ENCODE measurements around the gene AGAP1.

AGAP1 gene

GRCh38 chr2:235976956-235977355 is 483.1 kb downstream of the AGAP1 start:
- H3K4me3 ChIP-seq (ENCODE audit: low read length) = no peak overlapping the region
- H3K4me2 ChIP-seq (ENCODE audit: low read length) = no peak overlapping the region
- no peaks in the 10 kb centered on the region for H3K9me3 ChIP-seq (replicated peaks; ENCODE audit: low read length)
- no peak overlapping the region for H3K9ac ChIP-seq (ENCODE audit: low read depth, low read length)
- peaks cover 9% of the 10 kb centered on the region for H3K36me3 ChIP-seq (ENCODE audit: insufficient read depth, low read length)
- H3K4me1 ChIP-seq (ENCODE audit: control insufficient read depth, insufficient read depth, low read length) = no peaks in the 10 kb centered on the region
- H3K27me3 ChIP-seq (ENCODE audit: control insufficient read depth, insufficient read depth, low read length) = no peaks in the 10 kb centered on the region

GRCh38 chr2:235977445-235977844 is 483.6 kb downstream of the AGAP1 start:
- no peak overlapping the region for H3K4me3 ChIP-seq (ENCODE audit: low read length)
- H3K4me2 ChIP-seq (ENCODE audit: low read length) = no peak overlapping the region
- H3K4me1 ChIP-seq (ENCODE audit: control insufficient read depth, insufficient read depth, low read length) = no peaks in the 10 kb centered on the region
- H3K27me3 ChIP-seq (ENCODE audit: control insufficient read depth, insufficient read depth, low read length) = no peaks in the 10 kb centered on the region
- peaks cover 9% of the 10 kb centered on the region for H3K36me3 ChIP-seq (ENCODE audit: insufficient read depth, low read length)
- H3K9me3 ChIP-seq (replicated peaks; ENCODE audit: low read length) = no peaks in the 10 kb centered on the region
- no peak overlapping the region for H3K9ac ChIP-seq (ENCODE audit: low read depth, low read length)

GRCh38 chr2:235978022-235978421 is 484.2 kb downstream of the AGAP1 start:
- Histone ChIP-seq H3K9me3 (replicated peaks; ENCODE audit: low read length) (no peaks in the 10 kb centered on the region), H3K4me1 (ENCODE audit: control insufficient read depth, insufficient read depth, low read length) (no peaks in the 10 kb centered on the region), H3K36me3 (ENCODE audit: insufficient read depth, low read length) (peaks cover 9% of the 10 kb centered on the region), H3K9ac (ENCODE audit: low read depth, low read length) (no peak overlapping the region), H3K4me3 (ENCODE audit: low read length) (no peak overlapping the region), H3K4me2 (ENCODE audit: low read length) (no peak overlapping the region), H3K27me3 (ENCODE audit: control insufficient read depth, insufficient read depth, low read length) (no peaks in the 10 kb centered on the region)

- Histone ChIP-seq H3K4me1 (ENCODE audit: control insufficient read depth, insufficient read depth, low read length) (no peaks in the 10 kb centered on the region), H3K27me3 (ENCODE audit: control insufficient read depth, insufficient read depth, low read length) (no peaks in the 10 kb centered on the region), H3K4me2 (ENCODE audit: low read length) (no peak overlapping the region), H3K36me3 (ENCODE audit: insufficient read depth, low read length) (peaks cover 9% of the 10 kb centered on the region), H3K9ac (ENCODE audit: low read depth, low read length) (no peak overlapping the region), H3K4me3 (ENCODE audit: low read length) (no peak overlapping the region), H3K9me3 (replicated peaks; ENCODE audit: low read length) (no peaks in the 10 kb centered on the region)
Observed at GRCh38 chr2:235979037-235979436, 485.2 kb downstream of the AGAP1 start.

- no peaks in the 10 kb centered on the region for H3K9me3 ChIP-seq (replicated peaks; ENCODE audit: low read length)
- peaks cover 9% of the 10 kb centered on the region for H3K36me3 ChIP-seq (ENCODE audit: insufficient read depth, low read length)
- no peak overlapping the region for H3K4me3 ChIP-seq (ENCODE audit: low read length)
- no peak overlapping the region for H3K4me2 ChIP-seq (ENCODE audit: low read length)
- H3K27me3 ChIP-seq (ENCODE audit: control insufficient read depth, insufficient read depth, low read length) = no peaks in the 10 kb centered on the region
- no peaks in the 10 kb centered on the region for H3K4me1 ChIP-seq (ENCODE audit: control insufficient read depth, insufficient read depth, low read length)
- no peak overlapping the region for H3K9ac ChIP-seq (ENCODE audit: low read depth, low read length)
Observed at GRCh38 chr2:235979753-235980435, 486.1 kb downstream of the AGAP1 start.

- Histone ChIP-seq H3K4me2 (ENCODE audit: low read length) (no peak overlapping the region), H3K27me3 (ENCODE audit: control insufficient read depth, insufficient read depth, low read length) (no peaks in the 10 kb centered on the region), H3K36me3 (ENCODE audit: insufficient read depth, low read length) (no peaks in the 10 kb centered on the region), H3K9me3 (replicated peaks; ENCODE audit: low read length) (no peaks in the 10 kb centered on the region), H3K4me3 (ENCODE audit: low read length) (no peak overlapping the region), H3K9ac (ENCODE audit: low read depth, low read length) (no peak overlapping the region), H3K4me1 (ENCODE audit: control insufficient read depth, insufficient read depth, low read length) (peaks cover 8% of the 10 kb centered on the region)
Observed at GRCh38 chr2:235981631-235982030, 487.8 kb downstream of the AGAP1 start.

- H3K9ac ChIP-seq (ENCODE audit: low read depth, low read length) = no peak overlapping the region
- peaks cover 10% of the 10 kb centered on the region for H3K4me1 ChIP-seq (ENCODE audit: control insufficient read depth, insufficient read depth, low read length)
- no peaks in the 10 kb centered on the region for H3K27me3 ChIP-seq (ENCODE audit: control insufficient read depth, insufficient read depth, low read length)
- H3K4me3 ChIP-seq (ENCODE audit: low read length) = no peak overlapping the region
- H3K4me2 ChIP-seq (ENCODE audit: low read length) = no peak overlapping the region
- no peaks in the 10 kb centered on the region for H3K36me3 ChIP-seq (ENCODE audit: insufficient read depth, low read length)
- H3K9me3 ChIP-seq (replicated peaks; ENCODE audit: low read length) = no peaks in the 10 kb centered on the region
Observed at GRCh38 chr2:235983016-235983415, 489.2 kb downstream of the AGAP1 start.

- no peaks in the 10 kb centered on the region for H3K36me3 ChIP-seq (ENCODE audit: insufficient read depth, low read length)
- no peak overlapping the region for H3K4me2 ChIP-seq (ENCODE audit: low read length)
Observed at GRCh38 chr2:235984552-235984951, 490.7 kb downstream of the AGAP1 start.

GRCh38 chr2:235986361-235986760 is 492.5 kb downstream of the AGAP1 start:
- peak overlapping the region; percentile 27 for H3K4me3 ChIP-seq (ENCODE audit: low read length)
- H3K4me2 ChIP-seq (ENCODE audit: low read length) = peak overlapping the region; percentile 25
- peaks cover 10% of the 10 kb centered on the region for H3K4me1 ChIP-seq (ENCODE audit: control insufficient read depth, insufficient read depth, low read length)
- H3K9me3 ChIP-seq (replicated peaks; ENCODE audit: low read length) = no peaks in the 10 kb centered on the region
- no peak overlapping the region for H3K9ac ChIP-seq (ENCODE audit: low read depth, low read length)
- H3K36me3 ChIP-seq (ENCODE audit: insufficient read depth, low read length) = no peaks in the 10 kb centered on the region
- no peaks in the 10 kb centered on the region for H3K27me3 ChIP-seq (ENCODE audit: control insufficient read depth, insufficient read depth, low read length)

More at GRCh38 chr2:235984552-235984951, 490.7 kb downstream of the AGAP1 start:
- Histone ChIP-seq H3K9me3 (replicated peaks; ENCODE audit: low read length) (no peaks in the 10 kb centered on the region), H3K4me1 (ENCODE audit: control insufficient read depth, insufficient read depth, low read length) (peaks cover 10% of the 10 kb centered on the region), H3K9ac (ENCODE audit: low read depth, low read length) (no peak overlapping the region), H3K27me3 (ENCODE audit: control insufficient read depth, insufficient read depth, low read length) (no peaks in the 10 kb centered on the region), H3K4me3 (ENCODE audit: low read length) (no peak overlapping the region)

- H3K27me3 ChIP-seq (ENCODE audit: control insufficient read depth, insufficient read depth, low read length) = no peaks in the 10 kb centered on the region
- no peaks in the 10 kb centered on the region for H3K36me3 ChIP-seq (ENCODE audit: insufficient read depth, low read length)
- peaks cover 10% of the 10 kb centered on the region for H3K4me1 ChIP-seq (ENCODE audit: control insufficient read depth, insufficient read depth, low read length)
- no peak overlapping the region for H3K4me2 ChIP-seq (ENCODE audit: low read length)
- H3K9ac ChIP-seq (ENCODE audit: low read depth, low read length) = no peak overlapping the region
- H3K9me3 ChIP-seq (replicated peaks; ENCODE audit: low read length) = no peaks in the 10 kb centered on the region
- no peak overlapping the region for H3K4me3 ChIP-seq (ENCODE audit: low read length)
Observed at GRCh38 chr2:235988271-235989015, 494.6 kb downstream of the AGAP1 start.

GRCh38 chr2:235989591-235989990 is 495.7 kb downstream of the AGAP1 start:
- no peaks in the 10 kb centered on the region for H3K36me3 ChIP-seq (ENCODE audit: insufficient read depth, low read length)
- no peak overlapping the region for H3K9ac ChIP-seq (ENCODE audit: low read depth, low read length)
- no peak overlapping the region for H3K4me2 ChIP-seq (ENCODE audit: low read length)
- no peaks in the 10 kb centered on the region for H3K27me3 ChIP-seq (ENCODE audit: control insufficient read depth, insufficient read depth, low read length)
- H3K4me1 ChIP-seq (ENCODE audit: control insufficient read depth, insufficient read depth, low read length) = peaks cover 10% of the 10 kb centered on the region
- H3K4me3 ChIP-seq (ENCODE audit: low read length) = no peak overlapping the region
- H3K9me3 ChIP-seq (replicated peaks; ENCODE audit: low read length) = no peaks in the 10 kb centered on the region

- Histone ChIP-seq H3K9ac (ENCODE audit: low read depth, low read length) (no peak overlapping the region), H3K4me2 (ENCODE audit: low read length) (no peak overlapping the region), H3K27me3 (ENCODE audit: control insufficient read depth, insufficient read depth, low read length) (no peaks in the 10 kb centered on the region), H3K36me3 (ENCODE audit: insufficient read depth, low read length) (no peaks in the 10 kb centered on the region), H3K9me3 (replicated peaks; ENCODE audit: low read length) (no peaks in the 10 kb centered on the region), H3K4me1 (ENCODE audit: control insufficient read depth, insufficient read depth, low read length) (peaks cover 10% of the 10 kb centered on the region), H3K4me3 (ENCODE audit: low read length) (no peak overlapping the region)
Observed at GRCh38 chr2:235990344-235990743, 496.5 kb downstream of the AGAP1 start.
